K562 (cell line): Measurements from ENCODE around the gene DAPK2. TPM values are rescaled to one million over a fixed set of nuclear protein-coding genes. Genes with fewer than 3 reads are reported as not detected.

Source experiments
- ARID2 ChIP-seq: fragments of 450-650 bp; IDR thresholded peaks from 2 replicates; pipeline ENCODE4 v1.6.1; 2017; ENCODE audit warnings: antibody characterized with exemption, mild to moderate bottlenecking
- CBX8 ChIP-seq: fragments of 200-600 bp; sonication (generic); IDR thresholded peaks from 2 replicates; pipeline ENCODE4 v1.6.1; 2012; ENCODE audit warnings: borderline replicate concordance, mixed run types, low read depth, mild to moderate bottlenecking, moderate library complexity, mixed read lengths, low read length, control low read depth, inconsistent platforms; ENCODE audit not compliant: poor library complexity, severe bottlenecking; ENCODE audit errors: extremely low read depth
- CXXC5 ChIP-seq: fragments of 250-450 bp; sonication (Bioruptor Pico); IDR thresholded peaks from 2 replicates; pipeline ENCODE4 v1.8.0; 2022; ENCODE audit warnings: inconsistent platforms, mild to moderate bottlenecking, moderate library complexity
- DNMT1 ChIP-seq: fragments of 450-650 bp; IDR thresholded peaks from 2 replicates; pipeline ENCODE4 v1.6.1; 2016; ENCODE audit warnings: antibody characterized with exemption, mild to moderate bottlenecking
- KHSRP ChIP-seq: fragments of 450-650 bp; IDR thresholded peaks from 2 replicates; pipeline ENCODE4 v1.6.1; 2017
- NFIX ChIP-seq: fragments of 250-450 bp; sonication (Bioruptor Pico); IDR thresholded peaks from 2 replicates; pipeline ENCODE4 v1.4.0; 2020; ENCODE audit warnings: low read depth, mild to moderate bottlenecking, moderate library complexity
- NONO ChIP-seq, 2 experiments: fragments of 200-400 bp in 1 of 2; fragments of 450-650 bp in 1 of 2; formaldehyde crosslinking in 1 of 2; IDR thresholded peaks; 2 replicates each; pipeline ENCODE4 v1.6.1; 2017; ENCODE audit warnings: low read depth in 2 of 2, mild to moderate bottlenecking in 2 of 2, moderate library complexity in 2 of 2, low read length in 1 of 2
- RBM34 ChIP-seq: fragments of 200-400 bp; formaldehyde crosslinking; IDR thresholded peaks from 2 replicates; pipeline ENCODE4 v1.6.1; 2018; ENCODE audit warnings: low read length, borderline replicate concordance; ENCODE audit not compliant: insufficient read depth
- RHOXF2B ChIP-seq: fragments of 250-450 bp; sonication (Bioruptor Pico); conservative IDR thresholded peaks from 2 replicates; pipeline ENCODE4 v1.5.1; 2021
- RNF2 ChIP-seq: sonication (generic); IDR thresholded peaks from 2 replicates; pipeline ENCODE4 v1.6.1; 2016
- TAF15 ChIP-seq: fragments of 200-400 bp; formaldehyde crosslinking; IDR thresholded peaks from 2 replicates; pipeline ENCODE4 v1.6.1; 2017; ENCODE audit warnings: mild to moderate bottlenecking, low read depth, low read length, moderate library complexity
- ZBTB34 ChIP-seq: fragments of 250-450 bp; sonication (Bioruptor Pico); IDR thresholded peaks from 2 replicates; pipeline ENCODE4 v1.8.0; 2021; ENCODE audit warnings: mild to moderate bottlenecking, moderate library complexity
- ZFP1 ChIP-seq: fragments of 450-650 bp; formaldehyde crosslinking; IDR thresholded peaks from 2 replicates; pipeline ENCODE4 v1.4.0; 2020; ENCODE audit warnings: mild to moderate bottlenecking, mixed read lengths
- ZFX ChIP-seq: sonication (generic); formaldehyde crosslinking; IDR thresholded peaks from 2 replicates; pipeline ENCODE4 v1.8.0; 2022; ENCODE audit warnings: mild to moderate bottlenecking, missing genetic modification reagents, moderate library complexity
- ZMIZ1 ChIP-seq, 2 experiments: fragments of 150-350 bp in 1 of 2; IDR thresholded peaks; 2 replicates each; pipeline ENCODE4 v1.6.1; 2012 to 2016; ENCODE audit warnings: low read depth in 2 of 2, low read length in 2 of 2, mild to moderate bottlenecking in 1 of 2, moderate library complexity in 1 of 2
- ZNF699 ChIP-seq: fragments of 250-450 bp; sonication (Bioruptor Pico); IDR thresholded peaks from 2 replicates; pipeline ENCODE4 v1.8.0; 2021; ENCODE audit warnings: mild to moderate bottlenecking, moderate library complexity; ENCODE audit not compliant: insufficient replicate concordance
- polyA plus RNA-seq, 8 experiments: library from polyadenylated mRNA; depleted of rRNA in 4 of 8; stranded (reverse) in 5 of 8; unstranded in 3 of 8; fragments of >200 nt; fragmentation: Nextera tagmentation in 2 of 8; fragmentation: Illumina TruSeq in 1 of 8; extraction: Ambion mirVana in 2 of 8; extraction: Trizol in 1 of 8; gene quantifications; 2 replicates each; pipeline versions ENCODE4 v1.2.1 to v1.2.3, GENCODE V29; 2011 to 2014; ENCODE audit warnings: inconsistent platforms in 1 of 8, missing spikeins in 1 of 8
- total RNA-seq, 7 experiments: library from RNA; depleted of rRNA in 6 of 7; stranded (reverse); fragments of >200 nt in 6 of 7; fragmentation: Illumina TruSeq in 2 of 7; extraction: Trizol in 2 of 7; gene quantifications; 2 replicates each; pipeline versions ENCODE4 v1.2.1 to v1.2.3, GENCODE V29; 2011 to 2021; ENCODE audit warnings: low replicate concordance in 1 of 7
- TF ChIP-seq, protein P1 (sequence below): fragments of 450-650 bp; IDR thresholded peaks from 2 replicates; pipeline ENCODE4 v1.6.1; 2016; ENCODE audit warnings: antibody characterized with exemption

Gene DAPK2
- total and polyA plus RNA-seq, 9 of the 15 experiments (the other 6 are each of a cell fraction or from before 2014, with no cell fraction given): 0.14 to 5.2 (median 2.2) TPM

DNA sequence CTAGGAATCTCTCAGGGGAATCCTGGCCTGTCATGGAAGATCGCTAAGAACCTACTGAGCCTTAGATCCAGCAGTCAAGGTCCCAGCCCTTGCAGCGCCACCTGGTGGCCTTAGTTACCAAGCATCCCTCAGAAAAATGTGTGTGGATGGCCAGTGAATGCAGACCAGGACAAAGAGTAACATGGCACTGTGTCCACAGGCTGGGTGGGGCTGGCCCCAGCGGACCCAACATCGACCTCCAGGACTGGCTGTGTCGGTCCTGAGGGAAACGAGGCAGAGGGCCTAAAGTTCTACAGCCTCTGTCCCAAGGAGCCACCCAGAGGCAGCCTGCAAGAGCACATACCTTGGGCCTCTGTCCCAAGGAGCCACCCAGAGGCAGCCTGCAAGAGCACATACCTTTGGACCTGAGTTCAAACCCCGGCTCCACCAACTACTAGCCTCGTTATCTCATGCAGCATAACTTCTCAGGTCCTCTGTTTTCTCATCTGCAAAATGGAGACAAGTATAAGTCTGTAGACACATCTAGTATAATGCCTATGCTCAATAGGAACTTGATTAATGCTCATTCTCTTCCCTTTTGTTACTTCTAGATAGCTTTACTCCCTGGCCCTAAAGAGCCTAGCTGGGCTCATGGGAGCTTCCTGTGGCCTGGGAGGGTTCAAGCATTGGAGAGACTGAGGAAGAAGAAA is 155.1 kb downstream of the DAPK2 start (continued):
- no peak for TF ChIP-seq NFIX (CRISPR knock-in tag)
- peak; percentile 24; the same call in 1 of the 2 replicates for TF ChIP-seq ZFX (CRISPR knock-in tag)
- TF ChIP-seq ZMIZ1 (IDR thresholded peaks at IDR 0.05; ENCODE audit: low read depth in 2 of 2, low read length in 2 of 2): no peak
- TF ChIP-seq TAF15: no peak
- peak; percentile 55 for TF ChIP-seq CXXC5 (CRISPR knock-in tag)
- peak in 1 of 2 experiments; percentile 55; a peak in 1 of 4 replicates for TF ChIP-seq NONO (IDR thresholded peaks at IDR 0.05; ENCODE audit: low read depth in 2 of 2, low read length in 1 of 2)
- no peak for TF ChIP-seq ZNF699 (CRISPR knock-in tag)
- TF ChIP-seq RBM34: no peak
- TF ChIP-seq ARID2: peak; percentile 75
- no peak for TF ChIP-seq KHSRP
- TF ChIP-seq RHOXF2B (CRISPR knock-in tag): no peak
- no peak for TF ChIP-seq RNF2
- no peak for TF ChIP-seq DNMT1
- TF ChIP-seq ZFP1 (CRISPR knock-in tag): no peak
- TF ChIP-seq, protein P1, sequence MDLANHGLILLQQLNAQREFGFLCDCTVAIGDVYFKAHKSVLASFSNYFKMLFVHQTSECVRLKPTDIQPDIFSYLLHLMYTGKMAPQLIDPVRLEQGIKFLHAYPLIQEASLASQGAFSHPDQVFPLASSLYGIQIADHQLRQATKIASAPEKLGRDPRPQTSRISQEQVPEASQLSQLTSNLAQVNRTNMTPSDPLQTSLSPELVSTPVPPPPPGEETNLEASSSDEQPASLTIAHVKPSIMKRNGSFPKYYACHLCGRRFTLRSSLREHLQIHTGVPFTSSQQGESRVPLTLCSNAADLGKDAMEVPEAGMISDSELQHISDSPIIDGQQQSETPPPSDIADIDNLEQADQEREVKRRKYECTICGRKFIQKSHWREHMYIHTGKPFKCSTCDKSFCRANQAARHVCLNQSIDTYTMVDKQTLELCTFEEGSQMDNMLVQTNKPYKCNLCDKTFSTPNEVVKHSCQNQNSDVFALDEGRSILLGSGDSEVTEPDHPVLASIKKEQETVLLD: 0 out of 2 replicates have a peak, but pooled peaks have one; percentile 29
- TF ChIP-seq ZBTB34 (CRISPR knock-in tag): no peak
- TF ChIP-seq CBX8: no peak
